Mononuclear cell (primary cell): ENCODE data around the gene TK1. TPM values are rescaled to one million over a fixed set of nuclear protein-coding genes. Genes with fewer than 3 reads are reported as not detected.

ENCODE experiments used
- total RNA-seq: library from RNA; depleted of rRNA; stranded (reverse); fragments of >200 nt; gene quantifications from one replicate; pipeline ENCODE4 v1.2.3, GENCODE V29; 2012

Gene TK1
- total RNA-seq, 1 donor: 0.94 TPM

Other genes with a start within 250 kb of the TK1 start
- 12.4 TPM for gene TNRC6C, start 228.3 kb downstream of the TK1 start, total RNA-seq
- gene TMC6, start 58.3 kb downstream of the TK1 start, total RNA-seq: 136 TPM
- 138 TPM for gene TMC8, start 56.3 kb downstream of the TK1 start, total RNA-seq
- not detected for gene C17orf99, start 40.7 kb downstream of the TK1 start, total RNA-seq
- gene SYNGR2, start 18.5 kb downstream of the TK1 start, total RNA-seq: 44.7 TPM
- 5.0 TPM for gene AFMID, start 310 bp upstream of the TK1 start, total RNA-seq
- 0.21 TPM for gene BIRC5, start 27.2 kb upstream of the TK1 start, total RNA-seq
- not detected for gene TMEM235, start 44.6 kb upstream of the TK1 start, total RNA-seq
- gene SOCS3, start 173.0 kb upstream of the TK1 start, total RNA-seq: 503 TPM
- 62.8 TPM for gene PGS1, start 191.6 kb upstream of the TK1 start, total RNA-seq